Small intestine (tissue), 7 donors: Measurements from ENCODE around the gene PAXX. TPM values are rescaled to one million over a fixed set of nuclear protein-coding genes. Genes with fewer than 3 reads are reported as not detected.
A peak's percentile ranks its signal among the peaks of the same experiment; 100 is the strongest.

Source experiments
- DNase-seq, 2 donors: peaks; one replicate each; pipeline versions ENCODE4 v3.0.0 to v3.0.0-alpha.2; 2013
- FAIRE-seq: peaks from 2 replicates; lab custom pipeline; 2012; peaks lifted over from hg19 to GRCh38; lab: Jason Lieb, UNC
- H3K27ac ChIP-seq, 3 donors: one replicate each; pipeline ENCODE4 v1.5.1; 2013; ENCODE audit warnings: low read length in 2 of 3, mild to moderate bottlenecking in 2 of 3, control low read depth in 1 of 3, inconsistent platforms in 1 of 3, low read depth in 1 of 3, moderate library complexity in 1 of 3
- H3K27me3 ChIP-seq, 3 donors: one replicate each; pipeline ENCODE4 v1.6.1; 2013; ENCODE audit warnings: low read length in 3 of 3, inconsistent platforms in 1 of 3; ENCODE audit not compliant: control insufficient read depth in 3 of 3, insufficient read depth in 3 of 3
- H3K36me3 ChIP-seq, 3 donors: one replicate each; pipeline ENCODE4 v1.6.1; 2013; ENCODE audit warnings: low read length in 3 of 3, inconsistent platforms in 1 of 3, low read depth in 1 of 3, mild to moderate bottlenecking in 1 of 3, moderate library complexity in 1 of 3; ENCODE audit not compliant: control insufficient read depth in 3 of 3, insufficient read depth in 2 of 3
- H3K4me1 ChIP-seq, 3 donors: one replicate each; pipeline ENCODE4 v1.6.1; 2013; ENCODE audit warnings: low read length in 2 of 3, inconsistent platforms in 1 of 3, low read depth in 1 of 3, mild to moderate bottlenecking in 1 of 3, moderate library complexity in 1 of 3; ENCODE audit not compliant: control insufficient read depth in 3 of 3, insufficient read depth in 2 of 3
- H3K4me3 ChIP-seq, 3 donors: one replicate each; pipeline ENCODE4 v1.5.1; 2013; ENCODE audit warnings: low read length in 3 of 3, control low read depth in 1 of 3, inconsistent platforms in 1 of 3, low read depth in 1 of 3, mild to moderate bottlenecking in 1 of 3, moderate library complexity in 1 of 3
- H3K9me3 ChIP-seq, 2 donors: one replicate each; pipeline ENCODE4 v1.6.1; 2013; ENCODE audit warnings: low read depth in 1 of 2, low read length in 1 of 2; ENCODE audit not compliant: control insufficient read depth in 2 of 2, insufficient read depth in 1 of 2
- WGBS, 3 donors: extraction: QIAGEN DNeasy Blood & Tissue Kit; methylation state at CpG; one replicate each; pipeline ENCODE4 v1.1.7; 2013; 5-methylcytosine and 5-hydroxymethylcytosine counted together
- polyA plus RNA-seq, 4 donors: library from polyadenylated mRNA; stranded (reverse) in 3 of 4; unstranded in 1 of 4; fragments of 200-250 nt in 3 of 4; fragments of 120-200 nt in 1 of 4; gene quantifications; one replicate each; pipeline versions ENCODE4 v1.2.1 to v1.2.3, GENCODE V29; 2013
- donor health status: healthy with polysubstance abuse.
- donor health status: control.
- donor health status: control.
- donor health status: Bipolar disorder and iron deficiency.
- donor health status: healthy.

PAXX gene
- polyA plus RNA-seq, 4 donors: 33.7 to 85.9 (median 75.5) TPM

DNA sequence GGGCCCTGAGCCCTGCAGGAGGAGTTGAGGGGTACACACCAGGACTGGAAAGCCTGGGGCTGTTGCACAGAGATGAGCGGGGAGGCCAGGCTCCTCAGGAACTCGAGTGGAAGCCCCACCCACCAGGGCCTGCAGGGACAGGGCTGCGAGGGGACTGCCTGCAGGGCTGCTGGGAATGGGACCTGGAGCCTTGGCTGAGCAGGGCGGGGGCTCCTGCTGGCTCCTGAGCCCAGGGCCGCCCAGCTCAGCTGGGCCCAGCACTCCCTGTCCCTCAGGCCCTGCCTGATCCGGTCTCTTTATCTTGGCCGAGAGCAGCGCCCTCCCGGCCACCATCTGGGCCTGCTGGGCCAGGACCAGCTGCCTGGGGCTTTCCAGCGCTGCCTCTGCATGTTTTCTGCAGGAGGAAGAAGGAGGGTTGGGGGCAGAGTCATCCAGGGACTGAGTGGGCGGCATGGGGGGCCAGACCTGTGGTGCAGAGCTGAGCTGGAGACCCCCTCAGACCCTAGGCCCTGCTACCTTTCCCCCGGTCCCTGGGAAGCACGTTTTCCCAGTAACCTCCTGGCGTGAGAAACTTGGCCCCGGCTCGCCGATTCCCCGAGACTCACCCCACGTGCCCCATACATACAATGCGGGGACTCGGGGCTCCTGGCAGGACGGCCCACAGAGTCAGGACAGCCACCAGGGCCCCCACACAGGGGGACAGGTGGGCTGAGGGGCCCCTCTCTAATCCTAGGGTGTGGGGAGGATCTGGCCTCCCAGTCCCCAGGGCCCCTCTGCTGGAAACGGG lies 30.8 kb upstream of the PAXX start:
- FAIRE-seq: no peak
- 63 to 73% (median 69%) methylated on average over 22 to 23 of the region's 23 CpGs for WGBS, 3 donors

DNA sequence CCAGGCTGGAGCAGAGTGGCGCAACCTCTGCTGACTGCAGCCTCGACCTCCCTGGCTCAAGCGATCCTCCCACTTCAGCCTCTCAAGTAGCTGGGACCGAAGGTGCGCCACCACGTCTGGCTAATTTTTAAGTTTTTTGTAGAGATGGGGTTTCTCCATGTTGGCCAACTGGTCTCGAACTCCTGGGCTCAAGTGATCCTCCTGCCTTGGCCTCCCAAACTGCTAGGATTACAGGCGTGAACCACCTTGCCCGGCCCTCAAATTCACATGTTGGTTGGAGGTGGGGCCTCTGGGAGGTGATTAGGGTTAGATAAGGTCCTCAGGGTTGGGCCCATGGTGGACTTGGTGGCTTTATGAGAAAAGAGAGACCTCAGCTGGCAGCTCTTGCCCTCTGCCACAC lies 30.1 kb upstream of the PAXX start:
- Histone ChIP-seq H3K27ac (no peak overlapping the region), H3K9me3 (no peaks in the 10 kb centered on the region), H3K4me3 (no peak overlapping the region), H3K36me3 (no peaks in the 10 kb centered on the region), H3K27me3 (peaks cover 0 to 9% (median 0%) of the 10 kb centered on the region in 3 donors), H3K4me1 (peaks cover 0 to 13% (median 2%) of the 10 kb centered on the region in 3 donors)
- FAIRE-seq: no peak
- 83 to 93% (median 90%) methylated on average over 9 of the region's 9 CpGs for WGBS, 3 donors
- DNase-seq: no peak

More for the DNA sequence above, 30.8 kb upstream of the PAXX start:
- Histone ChIP-seq H3K36me3 (no peaks in the 10 kb centered on the region), H3K4me1 (peaks cover 0 to 13% (median 2%) of the 10 kb centered on the region in 3 donors), H3K27ac (no peak overlapping the region), H3K27me3 (peaks cover 0 to 9% (median 0%) of the 10 kb centered on the region in 3 donors), H3K4me3 (no peak overlapping the region), H3K9me3 (no peaks in the 10 kb centered on the region)
- DNase-seq: no peak

DNA sequence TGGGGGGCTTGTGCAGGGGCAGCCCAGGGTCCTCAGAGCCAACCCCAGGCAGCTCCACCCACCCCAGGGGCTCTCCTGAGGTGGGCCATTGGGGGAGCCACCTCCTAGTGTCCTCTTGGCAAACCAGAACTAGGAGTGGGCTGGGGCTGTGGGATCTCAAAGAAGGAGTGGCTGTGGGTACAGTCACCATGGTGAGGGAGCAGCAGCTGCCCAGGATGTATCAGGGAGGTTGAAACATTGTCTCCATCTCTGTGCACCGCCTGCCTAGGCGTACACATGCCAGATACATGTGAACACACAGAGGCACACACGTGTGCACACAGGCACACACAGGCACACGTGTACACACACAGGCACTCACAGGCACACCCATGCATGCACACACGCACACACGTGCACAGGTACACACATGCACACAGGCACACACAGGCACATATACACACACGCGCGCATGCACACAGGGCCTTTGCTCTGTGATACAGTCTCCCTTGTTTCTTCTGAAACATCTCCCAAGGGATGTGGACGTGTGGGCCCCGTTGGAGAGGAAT lies 29.4 kb upstream of the PAXX start:
- DNase-seq (no peak), FAIRE-seq (no peak)
- no peaks in the 10 kb centered on the region for H3K36me3 ChIP-seq
- H3K4me3 ChIP-seq: no peak overlapping the region
- 81 to 89% (median 86%) methylated on average over 11 of the region's 11 CpGs for WGBS, 3 donors
- no peak overlapping the region for H3K27ac ChIP-seq
- peaks cover 0 to 13% (median 2%) of the 10 kb centered on the region in 3 donors for H3K4me1 ChIP-seq
- peaks cover 0 to 9% (median 0%) of the 10 kb centered on the region in 3 donors for H3K27me3 ChIP-seq
- H3K9me3 ChIP-seq: no peaks in the 10 kb centered on the region

DNA sequence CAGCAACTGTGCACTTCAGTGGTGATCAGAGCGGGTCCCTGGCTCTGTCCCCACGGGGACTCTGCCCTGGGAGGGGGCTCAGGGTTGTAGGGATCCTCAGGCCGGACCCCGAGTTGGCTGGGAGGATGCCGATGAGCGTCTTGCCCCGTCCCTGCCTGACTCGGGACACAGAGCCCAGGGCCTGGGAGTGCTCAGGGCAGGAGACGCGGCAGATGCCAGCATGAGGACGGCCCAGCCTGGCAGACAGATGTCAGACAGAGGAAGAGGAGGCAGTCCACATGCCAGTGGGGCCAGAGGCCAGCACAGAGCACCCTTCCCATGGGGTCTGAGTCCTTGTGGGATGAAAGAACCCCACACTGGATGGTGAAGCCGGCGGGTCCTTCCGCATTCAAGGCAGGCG lies 28.9 kb upstream of the PAXX start:
- Histone ChIP-seq H3K4me1 (peaks cover 0 to 13% (median 2%) of the 10 kb centered on the region in 3 donors), H3K27me3 (peaks cover 0 to 9% (median 0%) of the 10 kb centered on the region in 3 donors), H3K9me3 (no peaks in the 10 kb centered on the region), H3K27ac (no peak overlapping the region), H3K36me3 (no peaks in the 10 kb centered on the region), H3K4me3 (no peak overlapping the region)
- DNase-seq (no peak), FAIRE-seq (no peak)
- WGBS, 3 donors: 87 to 92% (median 87%) methylated on average over 12 to 15 of the region's 15 CpGs

DNA sequence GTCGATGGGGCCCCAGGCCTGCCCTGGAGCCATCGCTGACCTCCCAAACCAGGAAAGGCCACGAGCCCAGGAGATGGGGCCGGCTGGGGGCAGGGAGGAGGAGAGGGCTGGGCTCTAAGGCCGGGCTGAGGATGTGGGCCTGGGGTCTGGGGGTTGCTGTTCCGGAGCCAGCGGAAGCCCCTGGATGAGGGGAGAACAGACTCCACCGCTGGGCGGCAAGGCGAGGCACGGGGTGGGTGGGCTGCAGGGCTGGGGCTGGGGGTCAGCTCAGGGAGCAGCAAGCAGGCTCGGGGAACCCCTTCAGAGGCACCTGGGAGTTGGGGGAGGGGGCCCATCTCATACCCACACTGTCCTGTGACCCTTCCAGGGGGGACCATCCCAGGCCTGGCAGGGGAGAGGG lies 28.5 kb upstream of the PAXX start:
- 75 to 84% (median 80%) methylated on average over 9 to 12 of the region's 12 CpGs for WGBS, 3 donors
- no peak for DNase-seq
- Histone ChIP-seq H3K9me3 (no peaks in the 10 kb centered on the region), H3K4me1 (peaks cover 0 to 13% (median 2%) of the 10 kb centered on the region in 3 donors), H3K36me3 (no peaks in the 10 kb centered on the region), H3K4me3 (no peak overlapping the region), H3K27ac (no peak overlapping the region), H3K27me3 (peaks cover 0 to 9% (median 0%) of the 10 kb centered on the region in 3 donors)
- no peak for FAIRE-seq

DNA sequence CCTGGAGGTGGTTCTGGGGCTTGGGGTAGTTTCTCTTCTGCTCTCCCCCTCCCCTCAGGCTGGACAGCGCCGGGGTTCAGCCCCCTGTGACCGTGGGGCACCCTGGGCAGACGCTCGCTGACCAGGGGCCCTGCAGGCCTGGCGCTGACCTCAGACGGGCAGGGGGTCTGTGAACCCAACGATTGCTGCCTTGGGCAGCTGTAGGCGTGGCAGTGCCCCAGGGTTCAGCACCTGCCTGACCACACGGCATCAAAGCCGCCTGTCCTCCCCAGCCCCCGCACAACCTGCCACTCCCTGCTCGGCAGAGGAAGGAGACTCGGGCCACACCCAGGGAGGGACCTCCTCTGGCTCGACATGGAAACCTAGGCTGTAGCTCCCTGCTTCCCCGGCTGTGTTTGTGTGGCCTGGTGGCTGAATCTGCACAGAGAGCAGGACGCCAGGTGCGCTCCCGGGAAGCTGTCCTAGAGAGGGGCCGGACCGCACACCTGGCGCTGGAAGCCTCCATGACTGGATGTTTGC lies 28.0 kb upstream of the PAXX start:
- no peak overlapping the region for H3K27ac ChIP-seq
- peak; percentile 59 to 70 for DNase-seq
- H3K4me3 ChIP-seq: no peak overlapping the region
- no peaks in the 10 kb centered on the region for H3K9me3 ChIP-seq
- peaks cover 0 to 13% (median 2%) of the 10 kb centered on the region in 3 donors for H3K4me1 ChIP-seq
- FAIRE-seq: no peak
- H3K27me3 ChIP-seq: peaks cover 0 to 9% (median 0%) of the 10 kb centered on the region in 3 donors
- 11 to 54% (median 38%) methylated on average over 19 to 22 of the region's 22 CpGs for WGBS, 3 donors
- no peaks in the 10 kb centered on the region for H3K36me3 ChIP-seq

DNA sequence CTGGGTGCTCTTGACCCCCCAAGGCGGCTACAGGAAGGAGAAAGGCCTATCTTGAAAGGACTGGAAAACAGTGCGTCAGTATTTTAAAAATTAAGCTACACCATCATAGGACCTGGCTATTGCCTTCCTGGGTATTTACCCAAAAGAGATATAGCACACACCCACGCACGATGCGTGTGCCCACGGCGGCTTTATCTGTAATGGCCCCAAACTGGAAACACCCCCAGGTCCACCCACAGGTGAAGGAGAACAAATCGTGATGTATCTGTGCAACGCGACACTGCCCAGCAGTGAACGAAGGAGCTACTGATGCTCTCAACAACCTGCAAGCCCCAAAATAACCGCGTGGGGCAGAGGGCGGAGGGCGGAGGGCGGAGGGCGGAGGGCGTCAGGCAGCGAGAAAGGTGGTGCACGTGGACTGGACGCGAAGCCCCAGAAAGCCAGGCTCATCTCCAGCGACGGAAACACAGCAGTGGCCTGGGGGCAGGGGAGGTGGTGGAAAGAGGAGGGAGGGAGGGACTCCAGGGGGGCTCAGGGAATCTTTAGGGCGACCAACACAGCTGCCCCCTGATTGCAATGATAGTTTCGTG lies 27.3 kb upstream of the PAXX start:
- no peak for DNase-seq
- peaks cover 0 to 13% (median 2%) of the 10 kb centered on the region in 3 donors for H3K4me1 ChIP-seq
- FAIRE-seq: no peak
- 57 to 79% (median 72%) methylated on average over 26 of the region's 26 CpGs for WGBS, 3 donors
- H3K9me3 ChIP-seq: no peaks in the 10 kb centered on the region
- H3K36me3 ChIP-seq: no peaks in the 10 kb centered on the region
- H3K27ac ChIP-seq: no peak overlapping the region
- no peak overlapping the region for H3K4me3 ChIP-seq
- peaks cover 0 to 9% (median 0%) of the 10 kb centered on the region in 3 donors for H3K27me3 ChIP-seq

DNA sequence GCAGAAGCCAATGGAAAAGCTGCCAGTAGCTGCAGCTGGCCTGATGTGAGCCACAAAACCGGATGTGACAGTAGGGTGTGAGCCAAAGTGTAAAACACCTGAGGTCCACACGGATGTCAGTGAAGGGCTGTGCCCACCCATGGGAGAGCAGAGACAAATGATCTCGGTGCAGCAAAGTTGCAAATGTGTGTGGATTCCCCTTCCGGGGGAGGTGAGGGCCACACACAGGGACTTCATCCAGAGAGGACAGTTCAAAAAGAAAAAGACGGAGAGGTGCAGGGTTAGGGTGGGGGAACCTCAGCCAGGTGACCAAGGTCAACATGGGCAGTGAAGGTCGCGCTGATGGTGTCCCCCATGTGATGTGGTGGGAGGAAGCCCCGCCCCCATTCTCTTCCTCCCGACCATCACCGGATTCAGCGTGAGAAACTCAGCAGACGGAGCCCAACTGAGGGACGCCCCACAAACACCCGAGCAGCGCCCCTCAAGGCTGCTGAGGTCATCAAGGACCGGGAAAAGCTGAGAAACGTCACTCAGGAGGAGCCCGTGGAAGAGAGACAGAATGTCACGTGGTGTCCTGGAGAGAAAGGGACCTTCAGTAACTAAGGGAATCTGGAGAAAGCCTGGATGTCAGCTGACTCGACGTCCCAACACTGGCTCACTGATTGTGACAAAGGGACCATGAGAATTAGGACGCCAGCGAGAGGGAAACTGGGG lies 26.3 kb upstream of the PAXX start:
- H3K4me3 ChIP-seq: no peak overlapping the region
- FAIRE-seq (no peak), DNase-seq (peak; percentile 26 to 30)
- H3K36me3 ChIP-seq: no peaks in the 10 kb centered on the region
- 25 to 27% (median 27%) methylated on average over 23 of the region's 23 CpGs for WGBS, 3 donors
- H3K9me3 ChIP-seq: no peaks in the 10 kb centered on the region
- H3K27ac ChIP-seq: no peak overlapping the region
- peaks cover 0 to 13% (median 2%) of the 10 kb centered on the region in 3 donors for H3K4me1 ChIP-seq
- peaks cover 0 to 9% (median 0%) of the 10 kb centered on the region in 3 donors for H3K27me3 ChIP-seq
